MM.1S (cell line): ENCODE measurements around the gene KRTAP29-1.

ENCODE experiments used
- CTCF ChIP-seq: fragments of 300-600 bp; sonication (generic); IDR thresholded peaks from 2 replicates; pipeline ENCODE4 v1.5.1; 2016; ENCODE audit warnings: antibody characterized with exemption, low read length, mixed read lengths
- EZH2 ChIP-seq: fragments of 300-600 bp; sonication (generic); optimal IDR thresholded peaks from 2 replicates; pipeline ENCODE3; 2017; ENCODE audit warnings: low read depth, mild to moderate bottlenecking, antibody characterized with exemption, low read length, mixed read lengths
- EZH2phosphoT487 ChIP-seq: fragments of 300-600 bp; sonication (generic); IDR thresholded peaks from 2 replicates; pipeline ENCODE4 v1.6.1; 2018; ENCODE audit warnings: antibody characterized with exemption, low read length

- TF ChIP-seq CTCF (no peak), EZH2phosphoT487 (no peak), EZH2 (no peak)
These were observed 1.4 kb upstream of the KRTAP29-1 start for GRCh38 chr17:41304091-41304490.
